Measurements from ENCODE around the gene LILRA5. TPM values are rescaled to one million over a fixed set of nuclear protein-coding genes. Genes with fewer than 3 reads are reported as not detected.

The LILRA5 gene
- total and polyA plus RNA-seq, 2 of the 8 experiments (the other 6 are each of a cell fraction or from before 2014, with no cell fraction given), result not detected

DNA sequence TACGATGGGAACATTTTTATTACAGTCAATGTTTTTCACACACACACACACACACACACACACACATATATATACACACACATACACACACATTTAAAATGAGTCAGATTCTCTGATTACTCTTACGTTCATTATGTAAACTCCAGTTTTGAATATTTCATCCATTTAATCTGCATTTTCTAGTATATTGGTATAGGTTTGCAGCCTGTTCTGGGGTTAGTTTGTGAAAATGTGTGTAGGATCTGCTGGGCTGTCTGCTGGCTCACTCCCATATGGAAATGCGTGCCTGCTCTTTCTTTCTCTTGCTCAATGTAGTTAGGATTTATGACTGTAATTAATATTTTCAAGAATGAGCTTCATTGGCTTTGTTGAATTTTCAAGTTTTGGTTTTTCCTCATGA, 39.1 kb downstream of the LILRA5 start:
- ChIA-PET POLR2A (ENCODE audit: partially characterized antibody) (no interaction called here), CTCF (ENCODE audit: partially characterized antibody) (interaction anchor here (0.7 to 5.9 kb wide), 3 partner anchors 7 to 232 kb away, joined by 3 to 31 read pairs (median 4); no protein-coding TSS in a partner anchor)
- Histone ChIP-seq H2BK120ac (replicated peaks; ENCODE audit: low read depth, low read length) (no peak overlapping the region), H3K79me2 (ENCODE audit: control insufficient read depth in 1 of 2, insufficient read depth in 2 of 2, low read length in 2 of 2) (no peaks in the 10 kb centered on the region), H3K23me2 (ENCODE audit: low read depth, low read length) (no peaks in the 10 kb centered on the region; the same call in 1 of the 2 replicates), H3K56ac (replicated peaks; ENCODE audit: insufficient read length, low read depth, low read length) (no peak overlapping the region), H3K14ac (ENCODE audit: insufficient read length) (no peak overlapping the region), H4K5ac (ENCODE audit: insufficient read length, low read depth, low read length) (no peak overlapping the region), H3K27ac (ENCODE audit: low read depth, low read length) (no peak overlapping the region), H3K23ac (ENCODE audit: insufficient read length) (no peak overlapping the region), H3K9me3 (ENCODE audit: insufficient read depth in 2 of 2, low read depth in 1 of 2, low read length in 1 of 2) (no peaks in the 10 kb centered on the region), H2BK20ac (ENCODE audit: low read length) (no peak overlapping the region), H2BK15ac (ENCODE audit: low read length) (no peak overlapping the region), H2AFZ (ENCODE audit: low read length) (no peak overlapping the region), H3K36me3 (ENCODE audit: control insufficient read depth in 2 of 4, insufficient read depth in 4 of 4, low read length in 3 of 4) (no peaks in the 10 kb centered on the region), H3K18ac (ENCODE audit: extremely low read depth, low read length) (no peak overlapping the region), H4K20me1 (replicated peaks in 1 of 2; ENCODE audit: control insufficient read depth in 1 of 2, insufficient read depth in 2 of 2, low read length in 2 of 2) (no peaks in the 10 kb centered on the region), H4K8ac (ENCODE audit: extremely low read depth, insufficient read depth, low read length) (no peak overlapping the region), H3K27me3 (replicated peaks in 1 of 4; ENCODE audit: control insufficient read depth in 3 of 4, extremely low read depth in 1 of 4, insufficient read depth in 3 of 4, low read length in 3 of 4) (no peaks in the 10 kb centered on the region), H4K91ac (replicated peaks; ENCODE audit: insufficient read length, low read length) (no peak overlapping the region), H3K4me1 (replicated peaks in 1 of 4; ENCODE audit: control insufficient read depth in 3 of 4, insufficient read depth in 4 of 4, low read length in 3 of 4) (no peaks in the 10 kb centered on the region), H2AK5ac (ENCODE audit: low read depth, low read length) (no peak overlapping the region), H3K9ac (replicated peaks in 1 of 4; ENCODE audit: extremely low read depth in 1 of 4, low read depth in 3 of 4, low read length in 3 of 4) (no peak overlapping the region), H3K4me3 (ENCODE audit: extremely low read depth in 1 of 4, insufficient read depth in 2 of 4, low read depth in 3 of 4, low read length in 4 of 4) (no peak overlapping the region), H2BK12ac (ENCODE audit: low read depth, low read length) (no peak overlapping the region), H3K4ac (replicated peaks; ENCODE audit: insufficient read length, low read depth, low read length) (no peak overlapping the region), H3K79me1 (ENCODE audit: low read depth, low read length) (no peaks in the 10 kb centered on the region), H3K4me2 (ENCODE audit: insufficient read depth in 1 of 2, low read depth in 2 of 2, low read length in 2 of 2) (no peak overlapping the region), H2BK5ac (ENCODE audit: low read depth, low read length) (no peak overlapping the region)
- DNase-seq (ENCODE audit: low read depth in 1 of 2, low spot score in 2 of 2) (no peak), FAIRE-seq (no peak)
- TF ChIP-seq KDM1A (IDR thresholded peaks at IDR 0.05; ENCODE audit: borderline replicate concordance, low read length) (no peak), TCF12 (IDR thresholded peaks at IDR 0.05; ENCODE audit: low read depth, low read length) (no peak), ZNF274 (IDR thresholded peaks at IDR 0.05; ENCODE audit: borderline replicate concordance, extremely low read depth, low read length) (no peak), SIN3A (conservative IDR thresholded peaks at IDR 0.05 in 1 of 2, IDR thresholded peaks at IDR 0.05 in 1 of 2; ENCODE audit: low read depth in 1 of 2, low read length in 2 of 2) (no peak), EGR1 (IDR thresholded peaks at IDR 0.05; ENCODE audit: borderline replicate concordance, low read depth, low read length) (no peak), TEAD4 (IDR thresholded peaks at IDR 0.05; ENCODE audit: low read depth, low read length) (no peak), BCL11A (IDR thresholded peaks at IDR 0.05; ENCODE audit: low read depth in 2 of 2, low read length in 2 of 2) (no peak)
- TF ChIP-seq, protein P1, sequence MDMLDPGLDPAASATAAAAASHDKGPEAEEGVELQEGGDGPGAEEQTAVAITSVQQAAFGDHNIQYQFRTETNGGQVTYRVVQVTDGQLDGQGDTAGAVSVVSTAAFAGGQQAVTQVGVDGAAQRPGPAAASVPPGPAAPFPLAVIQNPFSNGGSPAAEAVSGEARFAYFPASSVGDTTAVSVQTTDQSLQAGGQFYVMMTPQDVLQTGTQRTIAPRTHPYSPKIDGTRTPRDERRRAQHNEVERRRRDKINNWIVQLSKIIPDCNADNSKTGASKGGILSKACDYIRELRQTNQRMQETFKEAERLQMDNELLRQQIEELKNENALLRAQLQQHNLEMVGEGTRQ (IDR thresholded peaks at IDR 0.05; ENCODE audit: low read length), result no peak
- TF ChIP-seq, protein P2, sequence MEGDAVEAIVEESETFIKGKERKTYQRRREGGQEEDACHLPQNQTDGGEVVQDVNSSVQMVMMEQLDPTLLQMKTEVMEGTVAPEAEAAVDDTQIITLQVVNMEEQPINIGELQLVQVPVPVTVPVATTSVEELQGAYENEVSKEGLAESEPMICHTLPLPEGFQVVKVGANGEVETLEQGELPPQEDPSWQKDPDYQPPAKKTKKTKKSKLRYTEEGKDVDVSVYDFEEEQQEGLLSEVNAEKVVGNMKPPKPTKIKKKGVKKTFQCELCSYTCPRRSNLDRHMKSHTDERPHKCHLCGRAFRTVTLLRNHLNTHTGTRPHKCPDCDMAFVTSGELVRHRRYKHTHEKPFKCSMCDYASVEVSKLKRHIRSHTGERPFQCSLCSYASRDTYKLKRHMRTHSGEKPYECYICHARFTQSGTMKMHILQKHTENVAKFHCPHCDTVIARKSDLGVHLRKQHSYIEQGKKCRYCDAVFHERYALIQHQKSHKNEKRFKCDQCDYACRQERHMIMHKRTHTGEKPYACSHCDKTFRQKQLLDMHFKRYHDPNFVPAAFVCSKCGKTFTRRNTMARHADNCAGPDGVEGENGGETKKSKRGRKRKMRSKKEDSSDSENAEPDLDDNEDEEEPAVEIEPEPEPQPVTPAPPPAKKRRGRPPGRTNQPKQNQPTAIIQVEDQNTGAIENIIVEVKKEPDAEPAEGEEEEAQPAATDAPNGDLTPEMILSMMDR (IDR thresholded peaks at IDR 0.05; ENCODE audit: control extremely low read depth in 1 of 3, insufficient read depth in 1 of 3, low read depth in 1 of 3, low read length in 3 of 3), result no peak
- WGBS, 2 experiments (ENCODE audit: extremely low coverage in 1 of 2, insufficient coverage in 1 of 2, insufficient read length in 1 of 2, insufficient replicate concordance in 2 of 2, low coverage in 1 of 2, low lambda C conversion rate in 2 of 2, missing lambda C conversion rate in 1 of 2), result 89% methylated on average over 3 of the region's 3 CpGs; no CpG with 5 or more reads in 1 of the 2 experiments

All from H1 (cell line).